ENCODE results near the gene MTCH2.

DNA sequence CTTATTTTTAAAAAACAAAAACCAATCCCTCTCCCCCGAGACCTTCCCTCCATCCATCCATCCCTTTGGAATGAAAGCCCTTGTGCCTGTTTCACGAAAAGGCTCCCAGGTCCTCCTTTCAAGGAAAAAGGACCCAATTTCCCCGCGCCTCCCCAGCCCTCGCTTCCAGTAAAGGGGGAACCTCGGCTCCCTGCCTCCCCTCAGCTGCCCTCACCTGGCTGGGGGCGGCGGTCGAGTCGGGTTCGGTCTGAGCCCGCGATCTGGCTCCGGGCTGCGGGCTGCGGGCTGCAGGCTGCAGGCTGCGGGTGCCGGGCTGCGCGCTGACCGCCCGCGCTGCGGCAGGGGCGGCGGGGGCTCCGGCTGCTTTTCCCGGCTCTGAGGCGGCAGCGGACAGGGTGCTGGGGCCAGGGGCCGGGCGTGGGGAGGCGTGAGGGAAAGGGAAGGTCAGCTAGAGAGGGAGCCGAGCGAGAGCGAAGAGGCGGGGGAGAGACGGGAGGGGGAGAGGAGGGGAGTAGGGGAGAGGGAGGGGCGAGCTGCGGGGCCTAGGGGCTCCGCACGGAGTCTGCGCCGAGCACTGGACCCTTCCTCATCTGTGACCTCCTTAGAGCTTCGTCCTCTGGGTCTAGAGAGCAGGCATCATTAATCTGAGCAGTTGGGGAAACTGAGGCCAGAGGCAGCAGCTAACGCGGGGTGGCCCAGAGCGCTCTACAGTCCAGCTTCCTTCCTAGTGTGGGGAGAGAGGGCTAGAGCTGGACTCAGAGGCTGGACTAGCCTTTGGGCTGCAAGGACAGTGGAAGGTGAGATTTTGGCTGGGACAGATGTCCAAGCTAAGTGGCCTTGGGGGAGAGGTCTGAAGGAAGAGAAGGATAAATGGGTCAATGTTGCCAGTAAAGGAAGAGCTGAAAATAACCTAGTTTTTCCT lies 48.2 kb downstream of the MTCH2 start, which contains the start of gene C1QTNF4:
- TF ChIP-seq ZNF263 (CRISPR knock-in tag; IDR thresholded peaks at IDR 0.05; ENCODE audit: low read depth), result no peak
- TF ChIP-seq JUN (CRISPR knock-in tag; IDR thresholded peaks at IDR 0.05), result no peak
- TF ChIP-seq FOXP4 (CRISPR knock-in tag; IDR thresholded peaks at IDR 0.05), result no peak
- TF ChIP-seq, protein P1, sequence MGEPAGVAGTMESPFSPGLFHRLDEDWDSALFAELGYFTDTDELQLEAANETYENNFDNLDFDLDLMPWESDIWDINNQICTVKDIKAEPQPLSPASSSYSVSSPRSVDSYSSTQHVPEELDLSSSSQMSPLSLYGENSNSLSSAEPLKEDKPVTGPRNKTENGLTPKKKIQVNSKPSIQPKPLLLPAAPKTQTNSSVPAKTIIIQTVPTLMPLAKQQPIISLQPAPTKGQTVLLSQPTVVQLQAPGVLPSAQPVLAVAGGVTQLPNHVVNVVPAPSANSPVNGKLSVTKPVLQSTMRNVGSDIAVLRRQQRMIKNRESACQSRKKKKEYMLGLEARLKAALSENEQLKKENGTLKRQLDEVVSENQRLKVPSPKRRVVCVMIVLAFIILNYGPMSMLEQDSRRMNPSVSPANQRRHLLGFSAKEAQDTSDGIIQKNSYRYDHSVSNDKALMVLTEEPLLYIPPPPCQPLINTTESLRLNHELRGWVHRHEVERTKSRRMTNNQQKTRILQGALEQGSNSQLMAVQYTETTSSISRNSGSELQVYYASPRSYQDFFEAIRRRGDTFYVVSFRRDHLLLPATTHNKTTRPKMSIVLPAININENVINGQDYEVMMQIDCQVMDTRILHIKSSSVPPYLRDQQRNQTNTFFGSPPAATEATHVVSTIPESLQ (CRISPR knock-in tag; IDR thresholded peaks at IDR 0.05), result no peak
- no peak for TF ChIP-seq ATF1 (CRISPR knock-in tag; IDR thresholded peaks at IDR 0.05)
- TF ChIP-seq, protein P2, sequence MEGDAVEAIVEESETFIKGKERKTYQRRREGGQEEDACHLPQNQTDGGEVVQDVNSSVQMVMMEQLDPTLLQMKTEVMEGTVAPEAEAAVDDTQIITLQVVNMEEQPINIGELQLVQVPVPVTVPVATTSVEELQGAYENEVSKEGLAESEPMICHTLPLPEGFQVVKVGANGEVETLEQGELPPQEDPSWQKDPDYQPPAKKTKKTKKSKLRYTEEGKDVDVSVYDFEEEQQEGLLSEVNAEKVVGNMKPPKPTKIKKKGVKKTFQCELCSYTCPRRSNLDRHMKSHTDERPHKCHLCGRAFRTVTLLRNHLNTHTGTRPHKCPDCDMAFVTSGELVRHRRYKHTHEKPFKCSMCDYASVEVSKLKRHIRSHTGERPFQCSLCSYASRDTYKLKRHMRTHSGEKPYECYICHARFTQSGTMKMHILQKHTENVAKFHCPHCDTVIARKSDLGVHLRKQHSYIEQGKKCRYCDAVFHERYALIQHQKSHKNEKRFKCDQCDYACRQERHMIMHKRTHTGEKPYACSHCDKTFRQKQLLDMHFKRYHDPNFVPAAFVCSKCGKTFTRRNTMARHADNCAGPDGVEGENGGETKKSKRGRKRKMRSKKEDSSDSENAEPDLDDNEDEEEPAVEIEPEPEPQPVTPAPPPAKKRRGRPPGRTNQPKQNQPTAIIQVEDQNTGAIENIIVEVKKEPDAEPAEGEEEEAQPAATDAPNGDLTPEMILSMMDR (IDR thresholded peaks at IDR 0.05), result no peak
- TF ChIP-seq, protein P3, sequence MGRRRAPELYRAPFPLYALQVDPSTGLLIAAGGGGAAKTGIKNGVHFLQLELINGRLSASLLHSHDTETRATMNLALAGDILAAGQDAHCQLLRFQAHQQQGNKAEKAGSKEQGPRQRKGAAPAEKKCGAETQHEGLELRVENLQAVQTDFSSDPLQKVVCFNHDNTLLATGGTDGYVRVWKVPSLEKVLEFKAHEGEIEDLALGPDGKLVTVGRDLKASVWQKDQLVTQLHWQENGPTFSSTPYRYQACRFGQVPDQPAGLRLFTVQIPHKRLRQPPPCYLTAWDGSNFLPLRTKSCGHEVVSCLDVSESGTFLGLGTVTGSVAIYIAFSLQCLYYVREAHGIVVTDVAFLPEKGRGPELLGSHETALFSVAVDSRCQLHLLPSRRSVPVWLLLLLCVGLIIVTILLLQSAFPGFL (CRISPR knock-in tag; IDR thresholded peaks at IDR 0.05; ENCODE audit: borderline replicate concordance), result no peak
- TF ChIP-seq CREB1 (CRISPR knock-in tag; IDR thresholded peaks at IDR 0.05), result no peak

All from WTC11 (cell line).